Activated CD4-positive, alpha-beta T cell treated with anti-CD3 and anti-CD28 coated beads, Interleukin-2, amount 10 ng/mL, durations not matched to agents 7 days and 5 days (primary cell): ENCODE measurements around the gene FOXO3. TPM values are rescaled to one million over a fixed set of nuclear protein-coding genes. Genes with fewer than 3 reads are reported as not detected.

Experiments
- CTCF ChIA-PET: fragments of 350-600 bp; sonication (Branson Sonifier 250); formaldehyde crosslinking; loops from one replicate; lab custom pipeline; 2021; ENCODE audit warnings: antibody characterized with exemption; lab: Charles Lee
- POLR2A ChIA-PET: fragments of 350-600 bp; sonication (Branson Sonifier 250); formaldehyde crosslinking; loops from one replicate; lab custom pipeline; 2021; ENCODE audit warnings: antibody characterized with exemption; lab: Charles Lee
- DNase-seq: peaks from one replicate; pipeline ENCODE4 v3.0.0-alpha.2; 2020
- H3K27ac Mint-ChIP-seq: one replicate; pipeline ENCODE4 v1.8.0; 2021; ENCODE audit warnings: mild to moderate bottlenecking, moderate library complexity, mixed read lengths
- H3K27me3 Mint-ChIP-seq: one replicate; pipeline ENCODE4 v1.8.0; 2021; ENCODE audit warnings: mixed read lengths
- H3K36me3 Mint-ChIP-seq: one replicate; pipeline ENCODE4 v1.8.0; 2021; ENCODE audit warnings: low read depth, mixed read lengths
- H3K4me1 Mint-ChIP-seq: one replicate; pipeline ENCODE4 v1.8.0; 2021; ENCODE audit warnings: mixed read lengths
- H3K4me3 Mint-ChIP-seq: one replicate; pipeline ENCODE4 v1.8.0; 2021; ENCODE audit warnings: mild to moderate bottlenecking, moderate library complexity, mixed read lengths
- H3K9me3 Mint-ChIP-seq: one replicate; pipeline ENCODE4 v1.8.0; 2021; ENCODE audit warnings: mixed read lengths
- total RNA-seq, 2 experiments: library from RNA; stranded (reverse); gene quantifications; one replicate each; pipeline ENCODE4 v1.2.3, GENCODE V29; 2021

The FOXO3 gene
- total RNA-seq, 2 experiments from 2014 or later, result 11.2 to 12.8 TPM

GRCh38 chr6:108732091-108732870 is 171.6 kb downstream of the FOXO3 start:
- Mint-ChIP-seq H3K9me3 (no peaks in the 10 kb centered on the region), H3K4me1 (no peaks in the 10 kb centered on the region), H3K27ac (no peak overlapping the region), H3K27me3 (peaks cover 4% of the 10 kb centered on the region), H3K4me3 (no peak overlapping the region), H3K36me3 (no peaks in the 10 kb centered on the region)
- ChIA-PET POLR2A (no interaction called here), CTCF (interaction anchor here (1.2 to 1.3 kb wide), 2 partner anchors 14 to 53 kb away, joined by 3 read pairs; no protein-coding TSS in a partner anchor)
- DNase-seq, result no peak

DNA sequence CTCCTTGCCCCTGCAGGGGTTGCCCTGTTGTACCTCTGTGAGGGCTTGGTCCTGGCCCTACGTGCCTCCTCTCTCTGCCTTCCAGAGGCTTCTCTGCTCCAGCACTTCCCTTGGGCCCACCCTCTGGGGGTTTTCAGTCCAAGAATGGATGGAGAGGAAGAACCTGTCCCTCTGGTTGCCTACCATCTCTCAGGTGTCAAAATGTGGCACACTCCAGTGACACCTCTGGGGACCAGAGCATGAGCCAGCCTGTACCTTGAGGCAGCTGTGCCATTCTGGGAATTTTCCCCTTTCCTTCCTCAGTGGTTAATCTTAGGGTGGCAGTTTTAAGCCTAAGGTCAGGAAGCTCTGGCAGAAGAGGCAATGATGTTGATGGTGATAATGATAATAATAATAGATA is 172.3 kb downstream of the FOXO3 start:
- Mint-ChIP-seq H3K9me3 (no peaks in the 10 kb centered on the region), H3K4me1 (no peaks in the 10 kb centered on the region), H3K4me3 (no peak overlapping the region), H3K27ac (no peak overlapping the region), H3K36me3 (no peaks in the 10 kb centered on the region), H3K27me3 (peaks cover 2% of the 10 kb centered on the region)
- CTCF ChIA-PET, result interaction anchor here (0.6 to 1.3 kb wide), 3 partner anchors 11 to 132 kb away, joined by 3 to 4 read pairs (median 4); no protein-coding TSS in a partner anchor
- POLR2A ChIA-PET, result no interaction called here
- no peak for DNase-seq

- Mint-ChIP-seq H3K9me3 (no peaks in the 10 kb centered on the region), H3K36me3 (no peaks in the 10 kb centered on the region), H3K27me3 (peaks cover 2% of the 10 kb centered on the region), H3K4me1 (no peaks in the 10 kb centered on the region), H3K27ac (no peak overlapping the region), H3K4me3 (no peak overlapping the region)
- POLR2A ChIA-PET, result no interaction called here
- no peak for DNase-seq
- CTCF ChIA-PET, result interaction anchor here (0.5 to 0.6 kb wide), 2 partner anchors 10 to 643 kb away, joined by 3 to 4 read pairs; no protein-coding TSS in a partner anchor
Observed at GRCh38 chr6:108733706-108734265, 173.1 kb downstream of the FOXO3 start.
